Ovary (tissue), 3 donors: ENCODE measurements around the gene SLC4A7.

Source experiments
- EP300 ChIP-seq: sonication (generic); formaldehyde crosslinking; IDR thresholded peaks from one replicate; pipeline ENCODE4 v1.6.1; 2017; ENCODE audit warnings: antibody characterized with exemption
- POLR2A ChIP-seq: fragments of 450-650 bp; IDR thresholded peaks from one replicate; pipeline ENCODE4 v1.6.1; 2017; ENCODE audit warnings: antibody characterized with exemption, mild to moderate bottlenecking, moderate library complexity
- TF ChIP-seq, protein P1 (sequence below), 3 donors: fragments of 450-650 bp in 2 of 3; fragments of 200-600 bp in 1 of 3; IDR thresholded peaks; one replicate each; pipeline versions ENCODE4 v1.5.1 to v1.8.0; 2016 to 2022; ENCODE audit warnings: antibody characterized with exemption in 3 of 3, mild to moderate bottlenecking in 1 of 3
- donor health status: DM: no; HTN: no; CAD: no.

DNA sequence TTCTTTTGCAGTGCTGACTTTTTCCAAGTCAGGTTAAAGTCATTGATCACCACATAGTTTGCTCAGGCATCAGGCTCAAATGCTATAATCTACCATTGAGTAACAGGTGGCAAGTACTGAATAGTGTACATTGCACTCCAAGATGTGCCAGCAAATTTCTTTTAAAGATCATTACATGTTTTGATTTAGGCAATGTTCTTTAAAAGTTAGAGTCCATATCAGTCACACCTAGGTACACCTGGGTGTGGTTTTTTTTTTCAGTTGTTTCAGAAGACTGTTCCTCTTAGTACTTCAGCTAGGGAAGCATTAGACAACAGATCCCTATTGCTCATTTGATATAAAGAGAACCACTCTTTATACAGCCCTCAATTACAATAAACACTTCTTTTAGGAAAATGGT, 10.6 kb upstream of the SLC4A7 start:
- TF ChIP-seq POLR2A (no peak), EP300 (no peak)
- TF ChIP-seq, protein P1, sequence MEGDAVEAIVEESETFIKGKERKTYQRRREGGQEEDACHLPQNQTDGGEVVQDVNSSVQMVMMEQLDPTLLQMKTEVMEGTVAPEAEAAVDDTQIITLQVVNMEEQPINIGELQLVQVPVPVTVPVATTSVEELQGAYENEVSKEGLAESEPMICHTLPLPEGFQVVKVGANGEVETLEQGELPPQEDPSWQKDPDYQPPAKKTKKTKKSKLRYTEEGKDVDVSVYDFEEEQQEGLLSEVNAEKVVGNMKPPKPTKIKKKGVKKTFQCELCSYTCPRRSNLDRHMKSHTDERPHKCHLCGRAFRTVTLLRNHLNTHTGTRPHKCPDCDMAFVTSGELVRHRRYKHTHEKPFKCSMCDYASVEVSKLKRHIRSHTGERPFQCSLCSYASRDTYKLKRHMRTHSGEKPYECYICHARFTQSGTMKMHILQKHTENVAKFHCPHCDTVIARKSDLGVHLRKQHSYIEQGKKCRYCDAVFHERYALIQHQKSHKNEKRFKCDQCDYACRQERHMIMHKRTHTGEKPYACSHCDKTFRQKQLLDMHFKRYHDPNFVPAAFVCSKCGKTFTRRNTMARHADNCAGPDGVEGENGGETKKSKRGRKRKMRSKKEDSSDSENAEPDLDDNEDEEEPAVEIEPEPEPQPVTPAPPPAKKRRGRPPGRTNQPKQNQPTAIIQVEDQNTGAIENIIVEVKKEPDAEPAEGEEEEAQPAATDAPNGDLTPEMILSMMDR (IDR thresholded peaks at IDR 0.05) = no peak
